SK-N-MC (cell line): ENCODE data around the gene G6PD.

Experiments used
- EZH2 ChIP-seq: fragments of 200-600 bp; sonication (generic); IDR thresholded peaks from one replicate; pipeline ENCODE4 v1.6.1; 2017; ENCODE audit warnings: antibody characterized with exemption
- POLR2AphosphoS5 ChIP-seq: IDR thresholded peaks from 2 replicates; pipeline ENCODE4 v1.6.1; 2012; ENCODE audit warnings: mild to moderate bottlenecking, low read depth, low read length, borderline replicate concordance

DNA sequence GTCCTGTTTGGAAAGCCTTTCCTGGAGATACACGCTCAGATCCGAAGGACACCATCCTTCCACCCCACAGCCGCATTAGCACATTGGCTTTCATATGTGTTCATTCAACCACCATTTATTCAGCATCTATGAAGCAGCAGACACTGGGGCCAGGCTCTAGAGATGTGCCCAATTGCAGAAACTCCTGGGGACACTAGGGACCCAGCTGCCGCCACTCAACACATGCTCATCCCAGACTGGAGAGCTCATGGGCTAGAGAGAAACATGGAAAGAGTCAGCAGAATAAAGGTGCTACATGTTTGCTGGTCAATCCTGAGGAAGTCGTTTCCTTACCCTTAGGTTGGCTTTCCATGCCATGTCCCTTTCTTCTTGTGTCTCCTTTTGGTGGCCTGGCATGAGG, 45.9 kb upstream of the G6PD start:
- no peak for TF ChIP-seq POLR2AphosphoS5
- no peak for TF ChIP-seq EZH2
